Loucy (cell line): ENCODE data around the gene PNMA6A.
"Not testable (repeated sequence)": the region's sequence is repeated elsewhere in the genome, so short reads cannot be mapped to it uniquely, and the experiment has no call there.

Experiments
- H2AFZ ChIP-seq: fragments of 200-600 bp; sonication (generic); 2 replicates; pipeline ENCODE4 v1.6.0; 2016; ENCODE audit warnings: antibody characterized with exemption, mild to moderate bottlenecking, low read length, moderate library complexity
- H3F3A ChIP-seq: fragments of 200-600 bp; 2 replicates; pipeline ENCODE4 v1.6.0; 2016; ENCODE audit warnings: antibody characterized with exemption, low read depth, mild to moderate bottlenecking
- H3K27me3 ChIP-seq: fragments of 200-600 bp; sonication (generic); 2 replicates; pipeline ENCODE4 v1.6.1; 2014; ENCODE audit warnings: low read length, mild to moderate bottlenecking; ENCODE audit not compliant: insufficient read depth, poor library complexity, severe bottlenecking
- H3K36me3 ChIP-seq: fragments of 200-600 bp; sonication (generic); 2 replicates; pipeline ENCODE4 v1.6.1; 2016; ENCODE audit warnings: low read length; ENCODE audit not compliant: insufficient read depth
- H3K4me1 ChIP-seq: fragments of 200-600 bp; sonication (generic); 2 replicates; pipeline ENCODE4 v1.5.1; 2014; ENCODE audit warnings: low read length, mild to moderate bottlenecking; ENCODE audit not compliant: insufficient read depth, poor library complexity, severe bottlenecking
- H3K4me2 ChIP-seq: fragments of 200-600 bp; sonication (generic); 2 replicates; pipeline ENCODE4 v1.6.0; 2014; ENCODE audit warnings: antibody characterized with exemption, low read length, low read depth, mild to moderate bottlenecking; ENCODE audit not compliant: poor library complexity, severe bottlenecking
- H3K4me3 ChIP-seq: fragments of 200-600 bp; sonication (generic); 2 replicates; pipeline ENCODE4 v1.5.1; 2014; ENCODE audit warnings: low read length, mild to moderate bottlenecking, mixed read lengths; ENCODE audit not compliant: poor library complexity, severe bottlenecking
- H3K79me2 ChIP-seq: fragments of 200-600 bp; sonication (generic); 2 replicates; pipeline ENCODE4 v1.6.1; 2014; ENCODE audit warnings: low read length; ENCODE audit not compliant: insufficient read depth
- H3K9ac ChIP-seq: fragments of 200-600 bp; sonication (generic); 2 replicates; pipeline ENCODE4 v1.6.0; 2014; ENCODE audit warnings: mild to moderate bottlenecking, low read depth, low read length, moderate library complexity; ENCODE audit not compliant: poor library complexity, severe bottlenecking
- H3K9me2 ChIP-seq: fragments of 200-600 bp; sonication (generic); replicated peaks from 2 replicates; pipeline ENCODE4 v1.6.1; 2016; ENCODE audit warnings: low read depth, low read length, mixed read lengths
- H3K9me3 ChIP-seq: fragments of 200-600 bp; sonication (generic); 2 replicates; pipeline ENCODE4 v1.6.1; 2014; ENCODE audit warnings: mild to moderate bottlenecking, antibody characterized with exemption, low read length, low read depth; ENCODE audit not compliant: insufficient read depth
- H4K20me1 ChIP-seq: fragments of 200-600 bp; sonication (generic); 2 replicates; pipeline ENCODE4 v1.6.0; 2014; ENCODE audit warnings: antibody characterized with exemption, low read length, mild to moderate bottlenecking; ENCODE audit not compliant: insufficient read depth, poor library complexity, severe bottlenecking
- TF ChIP-seq, protein P1 (sequence below): fragments of 200-600 bp; sonication (generic); conservative IDR thresholded peaks from 2 replicates; pipeline ENCODE4 v1.5.1; 2014; ENCODE audit warnings: mild to moderate bottlenecking, antibody characterized with exemption, low read length

The PNMA6A gene

DNA sequence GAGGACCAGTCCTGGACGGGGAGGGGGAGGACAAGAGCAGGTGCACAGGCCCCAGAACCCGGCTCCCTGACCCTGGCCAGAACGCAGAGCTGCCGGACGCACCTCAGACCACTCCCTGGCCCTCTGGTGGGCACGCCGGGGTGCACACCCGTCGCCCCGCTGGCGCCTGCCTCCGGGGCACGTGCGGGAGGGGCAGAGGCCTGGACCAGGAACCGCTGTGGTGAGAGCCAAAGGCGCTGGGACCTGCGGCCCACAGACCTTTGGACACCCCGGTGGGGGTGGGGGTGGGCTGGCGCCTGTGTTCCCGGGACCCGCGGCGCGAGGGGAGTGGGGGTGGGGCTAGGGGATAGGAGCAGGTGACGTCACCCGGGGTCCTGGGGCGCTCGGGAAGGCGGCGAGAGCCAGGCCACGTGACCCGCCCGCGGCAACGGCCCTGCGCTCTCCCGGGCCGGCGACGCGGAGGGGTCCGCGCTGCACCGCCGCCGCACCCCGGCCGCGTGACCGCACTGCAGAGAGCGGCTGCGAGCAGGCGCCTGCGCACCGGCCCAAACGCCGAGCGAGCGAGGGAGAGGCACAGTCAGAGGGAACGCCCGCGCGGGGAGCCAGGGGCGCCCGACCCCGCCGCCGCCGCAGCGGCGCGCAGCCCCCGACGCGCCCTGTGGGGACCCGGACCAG, at the start of gene PNMA6A:
Gene PNMA6A (plus strand): TSS at position 546 of the 675 bp plus-strand sequence. CDS start 609 bp downstream, outside the sequence.
- H3F3A ChIP-seq, H4K20me1 ChIP-seq, H3K9me3 ChIP-seq, H3K27me3 ChIP-seq, H3K79me2 ChIP-seq, H3K4me1 ChIP-seq, H2AFZ ChIP-seq, H3K9ac ChIP-seq, H3K4me3 ChIP-seq, H3K4me2 ChIP-seq, H3K9me2 ChIP-seq, H3K36me3 ChIP-seq: not testable (repeated sequence)

DNA sequence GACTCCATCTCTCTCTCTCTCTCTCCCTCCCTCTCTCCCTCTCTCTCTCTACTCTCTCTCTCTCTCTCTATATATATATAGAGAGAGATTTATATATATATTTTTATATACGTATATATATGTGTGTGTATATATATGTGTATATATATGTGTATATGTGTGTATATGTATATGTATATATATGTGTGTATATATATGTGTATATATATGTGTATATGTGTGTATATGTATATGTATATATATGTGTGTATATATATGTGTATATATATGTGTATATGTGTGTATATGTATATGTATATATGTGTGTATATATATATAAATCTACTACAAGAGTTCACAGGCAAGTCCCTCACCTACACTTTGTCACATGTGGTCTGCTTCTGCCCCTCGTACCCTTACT, 45.8 kb upstream of the PNMA6A start:
- not testable (repeated sequence) for H3K79me2 ChIP-seq, H3K4me1 ChIP-seq, H2AFZ ChIP-seq, H3F3A ChIP-seq, H3K4me3 ChIP-seq, H3K9me3 ChIP-seq, H4K20me1 ChIP-seq, H3K27me3 ChIP-seq, H3K9ac ChIP-seq, H3K9me2 ChIP-seq, H3K4me2 ChIP-seq, H3K36me3 ChIP-seq

DNA sequence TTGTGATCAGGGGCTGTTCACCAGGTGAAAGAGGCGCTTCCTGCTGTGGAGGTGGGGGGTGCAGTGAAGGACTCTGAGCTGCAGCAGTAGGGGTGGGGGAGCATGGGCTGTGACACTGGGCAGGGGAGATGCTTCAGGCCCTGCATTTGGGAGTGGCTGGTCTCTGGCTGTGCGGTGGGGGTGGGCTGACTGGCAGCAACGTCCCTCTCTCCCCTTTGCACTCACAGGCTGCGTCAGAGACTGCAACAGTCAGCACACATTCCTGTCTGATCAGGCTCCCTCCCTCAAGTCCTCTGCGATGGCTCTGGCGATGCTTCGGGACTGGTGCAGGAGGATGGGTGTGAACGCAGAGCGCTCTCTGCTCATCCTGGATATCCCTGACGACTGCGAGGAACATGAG, 43.8 kb upstream of the PNMA6A start:
- H3K36me3 ChIP-seq, H3K9me3 ChIP-seq, H4K20me1 ChIP-seq, H3K79me2 ChIP-seq, H3K4me1 ChIP-seq, H3K27me3 ChIP-seq, H3K4me2 ChIP-seq, H3F3A ChIP-seq, H3K9ac ChIP-seq, H3K9me2 ChIP-seq, H2AFZ ChIP-seq, H3K4me3 ChIP-seq: not testable (repeated sequence)

GRCh38 chrX:153029162-153029561, 43.1 kb upstream of the PNMA6A start:
- H3K4me1 ChIP-seq = no peaks in the 10 kb centered on the region
- H3K9me3 ChIP-seq = no peaks in the 10 kb centered on the region

More at GRCh38 chrX:153029162-153029561, 43.1 kb upstream of the PNMA6A start:
- no peaks in the 10 kb centered on the region for H3K9me2 ChIP-seq
- no peak overlapping the region for H3K4me3 ChIP-seq
- H4K20me1 ChIP-seq = no peaks in the 10 kb centered on the region
- H3K27me3 ChIP-seq = no peaks in the 10 kb centered on the region
- TF ChIP-seq, protein P1, sequence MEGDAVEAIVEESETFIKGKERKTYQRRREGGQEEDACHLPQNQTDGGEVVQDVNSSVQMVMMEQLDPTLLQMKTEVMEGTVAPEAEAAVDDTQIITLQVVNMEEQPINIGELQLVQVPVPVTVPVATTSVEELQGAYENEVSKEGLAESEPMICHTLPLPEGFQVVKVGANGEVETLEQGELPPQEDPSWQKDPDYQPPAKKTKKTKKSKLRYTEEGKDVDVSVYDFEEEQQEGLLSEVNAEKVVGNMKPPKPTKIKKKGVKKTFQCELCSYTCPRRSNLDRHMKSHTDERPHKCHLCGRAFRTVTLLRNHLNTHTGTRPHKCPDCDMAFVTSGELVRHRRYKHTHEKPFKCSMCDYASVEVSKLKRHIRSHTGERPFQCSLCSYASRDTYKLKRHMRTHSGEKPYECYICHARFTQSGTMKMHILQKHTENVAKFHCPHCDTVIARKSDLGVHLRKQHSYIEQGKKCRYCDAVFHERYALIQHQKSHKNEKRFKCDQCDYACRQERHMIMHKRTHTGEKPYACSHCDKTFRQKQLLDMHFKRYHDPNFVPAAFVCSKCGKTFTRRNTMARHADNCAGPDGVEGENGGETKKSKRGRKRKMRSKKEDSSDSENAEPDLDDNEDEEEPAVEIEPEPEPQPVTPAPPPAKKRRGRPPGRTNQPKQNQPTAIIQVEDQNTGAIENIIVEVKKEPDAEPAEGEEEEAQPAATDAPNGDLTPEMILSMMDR = no peak
- no peak overlapping the region for H3K9ac ChIP-seq
- H3K79me2 ChIP-seq = no peaks in the 10 kb centered on the region
- no peaks in the 10 kb centered on the region for H3K36me3 ChIP-seq
- no peak overlapping the region for H2AFZ ChIP-seq
- H3K4me2 ChIP-seq = no peak overlapping the region
- no peaks in the 10 kb centered on the region for H3F3A ChIP-seq
